NCI-H510A (cell line): ENCODE results near the gene TIPIN.

ENCODE experiments used
- DNase-seq: peaks from one replicate; lab custom pipeline; 2025; lab: John Stamatoyannopoulos, UW

TIPIN gene

DNA sequence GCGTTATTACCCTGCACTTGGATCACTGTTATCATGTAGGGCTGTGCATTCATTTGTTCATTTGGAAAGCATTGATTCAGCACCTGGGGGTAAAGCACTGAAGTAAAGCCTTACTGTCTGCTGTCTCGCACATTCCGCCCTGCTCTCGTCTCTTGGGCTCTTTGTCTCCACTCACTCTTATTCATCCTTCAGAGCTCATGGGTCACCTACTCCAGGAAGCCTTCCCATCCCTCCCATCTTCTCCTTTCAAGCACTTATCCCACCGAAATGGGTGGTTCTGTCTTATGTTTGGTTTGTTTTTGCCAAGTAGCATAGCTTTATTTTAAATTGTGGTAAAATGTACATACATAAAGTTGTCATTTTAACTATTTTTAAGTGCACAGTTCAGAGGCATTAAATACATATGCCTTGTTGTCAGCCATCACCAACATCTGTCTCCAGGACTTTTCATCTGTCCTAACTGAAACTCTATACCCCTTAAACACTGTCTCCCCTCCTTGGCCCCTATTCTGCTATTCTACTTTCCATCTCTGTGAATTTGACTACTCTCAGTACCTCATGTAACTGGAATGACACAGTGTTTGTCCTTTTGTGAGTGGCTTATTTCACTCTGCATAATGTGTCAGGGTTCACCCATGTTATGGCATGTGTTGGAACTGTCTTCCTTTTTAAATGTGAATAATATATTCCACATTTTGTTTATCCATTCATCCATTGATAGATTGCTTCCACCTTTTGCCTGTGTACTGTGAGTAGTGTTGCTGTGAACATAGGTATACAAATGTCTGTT lies 53.8 kb downstream of the TIPIN start:
- DNase-seq, result no peak

DNA sequence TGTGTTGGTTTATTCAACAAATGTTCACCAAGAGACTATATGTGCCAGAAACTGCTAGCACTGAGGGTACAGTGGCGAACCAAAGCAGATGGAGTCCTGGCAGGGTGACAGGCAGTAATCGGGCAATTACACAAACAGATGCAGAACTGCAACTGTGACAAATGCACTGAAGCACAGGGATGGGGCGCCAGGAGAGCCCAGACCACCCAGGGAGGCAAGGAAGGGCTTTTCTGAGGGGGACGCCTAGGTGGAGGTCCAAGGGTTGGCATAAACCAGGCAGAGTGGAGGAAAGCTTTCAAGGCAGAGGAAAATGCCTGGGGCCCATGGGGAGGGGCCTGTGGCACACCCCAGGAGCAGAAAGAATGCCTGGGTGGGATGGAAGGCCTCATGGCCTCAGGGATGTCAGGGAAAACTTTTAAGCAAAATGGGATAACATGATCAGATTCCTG lies 57.7 kb downstream of the TIPIN start:
- DNase-seq, result no peak

DNA sequence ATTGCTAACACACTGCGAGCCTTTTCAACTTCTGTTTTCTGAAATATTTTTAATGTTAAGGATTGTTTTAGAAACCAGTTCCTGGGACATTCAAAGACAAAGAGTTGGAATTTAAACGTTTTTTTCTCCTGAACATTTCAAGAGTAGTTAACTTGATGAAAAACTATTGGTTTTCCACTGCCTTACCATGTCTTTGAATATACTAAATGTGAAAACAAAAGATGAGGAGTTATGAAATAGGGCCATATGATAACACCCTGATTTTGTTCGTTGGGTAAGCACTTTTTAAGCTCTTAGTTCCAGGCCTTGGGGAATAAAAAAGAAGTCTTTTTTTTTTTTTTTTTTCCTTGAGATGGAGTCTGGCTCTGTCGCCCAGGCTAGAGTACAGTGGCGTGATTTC lies 60.3 kb downstream of the TIPIN start:
- no peak for DNase-seq

DNA sequence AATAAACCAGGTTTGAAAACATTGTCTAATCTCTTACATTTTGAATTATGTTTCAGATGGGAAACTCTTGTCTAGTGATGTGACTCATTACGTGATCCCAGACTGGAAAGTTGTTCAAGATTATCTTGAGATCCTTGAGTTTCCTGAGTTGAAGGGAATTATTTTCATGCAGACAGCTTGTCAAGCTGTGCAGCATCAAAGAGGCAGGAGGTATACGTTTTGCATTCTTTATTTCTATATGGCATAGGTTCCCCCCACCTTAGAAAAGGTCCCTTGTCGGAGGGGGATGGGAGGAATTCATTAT lies 61.6 kb downstream of the TIPIN start:
- DNase-seq, result no peak

DNA sequence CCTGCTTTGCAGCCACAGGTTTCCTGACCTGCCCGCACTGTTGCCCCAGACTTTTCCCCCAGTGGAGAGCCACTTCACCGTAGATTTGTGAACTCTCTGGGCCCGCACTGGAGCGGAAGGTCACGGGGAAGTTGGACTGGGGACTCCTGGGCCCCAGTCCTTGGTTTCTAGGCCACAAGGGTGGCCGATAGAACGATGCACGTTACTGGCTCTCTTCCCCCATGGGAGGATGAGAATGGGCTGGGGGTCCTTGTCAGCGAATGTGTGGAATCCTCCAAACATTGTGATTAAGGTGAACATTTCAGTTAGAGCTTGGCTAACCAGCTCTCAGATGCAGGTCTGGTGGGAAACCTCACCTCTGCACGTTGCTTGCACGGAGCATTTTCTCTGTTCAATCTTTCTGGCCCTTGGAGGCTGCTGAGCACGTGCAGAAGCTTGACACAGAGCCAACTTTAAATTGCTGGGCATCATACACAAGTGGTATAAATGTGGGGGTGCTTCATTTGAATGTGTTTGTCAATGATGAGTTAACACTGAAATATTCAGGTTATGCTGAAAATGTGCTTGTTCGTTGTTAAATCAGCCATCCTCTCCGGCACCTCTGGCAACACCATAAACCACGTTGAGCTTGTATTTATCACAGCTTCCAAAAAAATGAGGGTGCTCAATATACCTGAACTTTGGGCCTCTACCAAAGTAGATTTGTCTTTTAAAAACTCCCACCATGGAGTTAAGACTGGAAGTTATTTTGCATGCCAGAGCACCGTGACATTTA lies 62.1 kb downstream of the TIPIN start:
- DNase-seq, result no peak

DNA sequence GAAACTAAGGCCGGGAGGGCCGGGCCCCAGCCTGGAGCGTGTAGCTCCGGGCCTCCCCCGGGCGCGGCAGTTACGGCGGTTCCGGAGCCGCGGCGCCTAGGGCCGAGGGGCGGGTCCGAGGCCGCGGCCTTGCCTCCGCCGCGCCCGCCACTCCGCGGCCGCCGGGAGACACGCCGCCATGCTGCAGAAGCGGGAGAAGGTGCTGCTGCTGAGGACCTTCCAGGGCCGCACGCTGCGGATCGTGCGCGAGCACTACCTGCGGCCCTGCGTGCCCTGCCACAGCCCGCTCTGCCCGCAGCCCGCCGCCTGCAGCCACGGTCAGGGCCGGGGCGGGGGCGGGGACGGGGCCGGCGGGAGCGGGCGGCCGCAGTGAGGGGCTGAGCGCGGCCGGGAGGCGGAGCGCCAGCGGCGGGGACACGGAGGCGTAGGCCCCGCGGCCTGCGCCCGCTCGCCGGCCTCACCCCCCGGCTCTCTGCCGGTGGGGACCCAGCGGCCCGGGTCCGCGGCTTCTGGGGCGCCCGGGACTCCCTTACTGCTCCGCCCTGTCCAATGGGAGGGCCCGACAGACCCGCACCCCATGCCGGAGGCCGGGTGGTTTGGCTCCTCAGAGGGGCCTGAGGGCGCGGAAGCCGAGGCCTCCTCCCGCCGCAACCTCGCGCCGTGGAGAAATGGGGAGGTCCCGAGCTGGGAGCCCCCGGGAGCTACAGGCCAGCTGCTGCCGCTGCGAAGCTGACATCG lies 62.9 kb downstream of the TIPIN start, which contains the start of gene DIS3L:
Gene DIS3L, plus strand, starts transcription at position 150 of the 738 bp plus-strand sequence. Its CDS starts 29 bp downstream, at position 179.
- no peak for DNase-seq

DNA sequence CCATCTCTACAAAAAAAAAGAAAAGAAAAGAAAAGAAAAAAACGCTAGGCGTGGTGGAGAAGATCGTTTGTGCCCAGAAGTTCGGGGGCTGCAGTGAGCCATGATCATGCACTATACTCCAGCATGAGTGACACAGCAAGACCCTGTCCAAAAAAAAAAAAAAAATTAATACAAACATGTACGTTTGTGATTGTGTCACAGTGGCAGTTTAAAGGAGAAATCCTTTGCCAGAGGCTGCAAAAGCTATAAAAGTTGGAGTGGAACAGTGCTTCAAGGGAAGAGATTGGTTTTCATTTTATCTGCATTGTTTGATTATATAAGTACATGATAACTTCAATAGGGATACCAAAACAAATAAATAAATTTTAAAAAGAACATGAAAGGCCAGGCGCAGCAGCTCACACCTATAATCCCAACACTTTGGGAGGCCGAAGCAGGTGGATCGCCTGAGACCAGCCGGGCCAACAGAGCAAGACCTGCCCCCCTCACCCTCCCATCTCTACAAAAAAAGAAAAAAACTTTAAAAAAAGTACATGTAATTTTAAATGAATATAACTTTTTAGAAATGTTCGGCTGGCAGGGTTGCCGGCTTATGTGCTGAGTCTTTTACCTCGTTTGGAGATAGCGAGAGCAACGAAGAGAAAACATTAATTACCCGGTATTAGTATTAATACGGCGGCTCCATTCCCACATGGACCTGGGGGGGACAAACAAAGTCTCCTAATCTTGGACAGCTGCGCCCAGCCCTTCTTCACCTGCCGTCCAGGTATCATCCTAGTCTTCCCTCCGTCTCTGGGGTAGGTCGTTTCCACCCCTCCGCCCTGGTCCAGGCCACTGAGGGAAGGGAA lies 63.7 kb downstream of the TIPIN start:
- DNase-seq, result no peak

DNA sequence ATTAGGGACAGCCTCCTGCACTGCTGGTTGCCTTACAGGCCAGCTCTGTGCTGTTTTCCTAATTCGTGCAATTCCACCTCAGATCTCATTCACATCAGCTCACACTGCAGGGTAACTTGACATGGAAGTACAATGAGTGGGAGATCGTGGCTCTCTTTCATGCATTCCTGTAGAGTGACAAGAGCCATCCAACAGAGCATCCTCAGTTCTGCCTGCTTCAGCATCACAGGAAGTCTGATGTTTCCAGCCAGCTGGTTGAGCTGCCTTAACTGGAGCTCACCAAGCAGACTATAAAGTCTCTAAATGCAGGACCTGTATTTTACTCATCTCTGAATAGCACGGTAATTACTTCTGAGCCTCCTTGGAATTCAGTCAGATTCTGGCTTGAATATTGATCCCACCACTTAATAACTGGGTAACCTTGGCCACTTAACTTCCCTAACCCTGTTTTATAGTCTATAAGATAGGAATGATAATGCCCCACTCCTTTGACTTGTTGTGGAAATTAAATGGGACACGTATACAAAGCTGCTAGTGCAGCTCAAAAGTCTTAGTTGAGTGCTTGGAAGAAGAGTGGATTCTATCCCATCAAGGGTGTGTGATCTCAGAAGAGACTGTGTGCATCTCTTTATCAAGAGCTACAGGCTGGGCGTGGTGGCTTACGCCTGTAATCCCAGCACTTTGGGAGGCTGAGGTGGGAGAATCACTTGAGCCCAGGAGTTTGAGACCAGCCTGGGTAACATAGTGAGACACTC lies 64.5 kb downstream of the TIPIN start:
- no peak for DNase-seq

DNA sequence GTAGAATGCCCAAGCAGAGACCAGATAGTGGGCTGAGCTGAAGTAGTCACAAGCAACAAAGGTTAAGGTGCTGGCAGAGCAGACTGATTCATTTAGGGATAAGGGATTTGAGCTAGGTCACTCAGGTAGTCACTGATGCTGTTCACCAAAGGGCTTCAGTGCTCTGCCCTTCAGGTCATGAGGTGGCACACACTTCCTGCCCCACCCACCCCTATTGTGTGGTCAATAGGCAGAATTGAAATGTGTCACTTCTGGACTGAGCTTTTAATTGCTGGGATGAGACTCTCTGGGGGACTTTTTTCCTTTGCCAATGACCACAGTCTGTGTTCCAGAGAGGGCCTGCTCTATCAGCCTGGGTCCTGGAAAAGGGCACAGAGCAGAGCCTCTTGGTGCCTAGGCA lies 66.0 kb downstream of the TIPIN start:
- DNase-seq, result no peak

DNA sequence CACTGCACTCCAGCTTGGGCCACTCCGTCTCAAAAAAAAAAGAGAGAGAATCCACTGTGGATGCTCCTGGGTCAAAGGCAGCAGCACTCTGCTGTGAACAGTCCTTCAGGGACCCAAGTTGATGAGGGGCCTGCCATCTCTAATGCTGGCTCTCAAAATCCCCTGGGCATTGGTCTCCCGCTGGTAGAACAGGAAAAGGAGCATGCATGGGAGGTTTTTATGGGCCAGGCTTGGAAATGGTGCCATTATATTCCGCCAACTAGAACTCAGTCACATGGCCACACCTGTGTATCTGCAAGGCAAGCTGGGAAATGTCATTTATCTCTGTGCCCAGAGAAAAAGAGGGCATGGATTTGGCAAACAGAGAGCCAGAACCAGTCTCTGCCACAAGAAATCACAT lies 66.5 kb downstream of the TIPIN start:
- no peak for DNase-seq

DNA sequence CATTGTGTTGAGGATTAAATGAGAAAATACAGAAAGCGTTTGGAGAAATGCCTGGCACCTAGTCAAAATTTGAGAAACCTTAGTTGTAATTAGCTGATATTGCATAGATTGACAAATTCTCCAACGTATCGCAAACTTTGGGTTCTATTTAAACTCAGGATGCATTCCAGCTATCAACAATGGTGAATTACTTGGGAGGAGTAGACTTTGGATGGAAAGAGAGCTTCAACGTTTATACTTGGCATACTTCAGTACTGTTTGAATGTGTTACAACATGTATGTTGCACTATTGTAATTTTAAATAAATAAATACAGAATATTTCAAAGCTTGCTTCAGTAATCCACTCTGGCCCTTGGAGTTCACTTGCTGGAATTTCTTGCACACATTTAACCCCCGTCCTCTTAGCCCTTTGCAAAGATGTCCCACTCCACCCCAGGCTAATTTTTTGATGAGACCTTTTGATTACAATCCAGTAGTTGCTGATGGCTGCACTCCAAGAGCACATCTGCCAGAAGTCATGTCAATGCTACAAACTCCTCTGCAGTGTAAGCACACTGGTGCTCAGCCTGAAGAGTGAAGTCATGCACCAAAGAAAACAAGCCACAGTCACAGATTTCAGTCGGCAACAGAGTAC lies 67.8 kb downstream of the TIPIN start:
- DNase-seq, result no peak

DNA sequence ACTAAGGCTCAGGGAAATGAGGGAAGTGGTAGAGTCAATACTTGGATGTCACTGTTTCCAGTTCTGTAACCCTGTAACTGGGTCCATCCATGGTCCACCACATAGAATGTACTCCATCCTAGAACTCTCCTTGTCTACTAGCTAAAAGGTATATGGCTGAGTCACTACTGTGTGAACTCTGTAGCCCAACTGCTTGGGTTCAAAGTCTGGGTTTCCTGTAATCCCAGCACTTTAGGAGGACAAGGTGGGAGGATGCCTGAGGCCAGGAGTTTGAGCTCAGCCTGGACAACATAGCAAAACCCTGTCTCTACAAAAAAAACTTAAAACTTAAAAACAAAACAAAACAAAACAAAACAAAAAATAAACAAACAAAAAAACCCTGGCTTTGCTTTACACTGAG lies 68.4 kb downstream of the TIPIN start:
- DNase-seq, result no peak

DNA sequence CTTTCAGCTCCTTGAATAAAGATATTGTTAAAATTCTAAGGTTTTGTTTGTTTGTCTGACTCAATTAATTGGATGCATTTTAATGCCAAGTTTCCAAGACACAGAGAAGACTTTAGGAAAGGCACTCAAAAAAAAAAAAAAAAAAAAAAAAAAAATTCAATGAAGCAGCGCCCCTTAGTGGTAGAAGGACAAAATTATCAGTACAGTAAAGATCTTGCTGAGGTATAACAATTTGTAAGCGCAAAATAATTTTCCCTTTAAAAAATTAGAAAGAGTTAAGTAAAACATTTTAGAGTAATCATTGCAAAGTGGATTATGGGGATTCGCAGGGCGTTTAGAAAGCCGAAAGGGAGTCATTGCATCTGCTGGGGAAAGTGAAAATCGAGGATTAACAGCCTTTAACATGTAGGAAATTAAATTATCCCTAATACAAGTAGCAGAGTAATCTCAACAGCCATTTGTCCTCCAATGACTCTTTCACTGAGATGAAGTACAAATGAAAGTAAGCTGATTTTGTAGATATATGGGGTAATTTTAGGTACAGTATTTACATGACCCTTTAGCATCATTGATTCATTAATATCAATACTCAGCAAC lies 68.9 kb downstream of the TIPIN start:
- DNase-seq, result no peak
